Ishikawa (cell line): Measurements from ENCODE around the gene RRAGA.

Source experiments
- CEBPB ChIP-seq: IDR thresholded peaks from 2 replicates; pipeline ENCODE4 v1.6.1; 2012
- CREB1 ChIP-seq: IDR thresholded peaks from 2 replicates; pipeline ENCODE4 v1.6.1; 2012; ENCODE audit warnings: low read depth
- EGR1 ChIP-seq: IDR thresholded peaks from 2 replicates; pipeline ENCODE4 v1.6.1; 2012
- EP300 ChIP-seq: IDR thresholded peaks from 2 replicates; pipeline ENCODE4 v1.6.1; 2012; ENCODE audit warnings: borderline replicate concordance
- FOXM1 ChIP-seq: IDR thresholded peaks from 2 replicates; pipeline ENCODE4 v1.6.1; 2012; ENCODE audit warnings: low read depth, borderline replicate concordance
- MAX ChIP-seq: IDR thresholded peaks from 2 replicates; pipeline ENCODE4 v1.6.1; 2012
- NFIC ChIP-seq: IDR thresholded peaks from 2 replicates; pipeline ENCODE4 v1.6.1; 2012
- RAD21 ChIP-seq: IDR thresholded peaks from 2 replicates; pipeline ENCODE4 v1.6.1; 2012; ENCODE audit warnings: low read depth
- TAF1 ChIP-seq: IDR thresholded peaks from 2 replicates; pipeline ENCODE4 v1.6.1; 2012; ENCODE audit warnings: low read depth, mild to moderate bottlenecking
- TCF12 ChIP-seq: IDR thresholded peaks from 2 replicates; pipeline ENCODE4 v1.6.1; 2012; ENCODE audit warnings: low read depth
- TEAD4 ChIP-seq: IDR thresholded peaks from 2 replicates; pipeline ENCODE4 v1.6.1; 2012
- YY1 ChIP-seq: IDR thresholded peaks from 2 replicates; pipeline ENCODE4 v1.6.1; 2012; ENCODE audit warnings: low read depth
- ZBTB7A ChIP-seq: IDR thresholded peaks from 2 replicates; pipeline ENCODE4 v1.6.1; 2012; ENCODE audit warnings: low read depth
- TF ChIP-seq, protein P1 (sequence below): IDR thresholded peaks from 2 replicates; pipeline ENCODE4 v1.6.1; 2012
- TF ChIP-seq, protein P2 (sequence below): IDR thresholded peaks from 2 replicates; pipeline ENCODE4 v1.6.1; 2012; ENCODE audit warnings: low read depth, mild to moderate bottlenecking

The RRAGA gene

GRCh38 chr9:19074229-19074628 is 25.0 kb downstream of the RRAGA start:
- TF ChIP-seq EP300 (no peak), CREB1 (no peak), MAX (no peak), NFIC (no peak), RAD21 (no peak), ZBTB7A (no peak), EGR1 (no peak), TCF12 (no peak), TAF1 (no peak), FOXM1 (no peak), TEAD4 (no peak), CEBPB (no peak), YY1 (no peak)
- TF ChIP-seq, protein P1, sequence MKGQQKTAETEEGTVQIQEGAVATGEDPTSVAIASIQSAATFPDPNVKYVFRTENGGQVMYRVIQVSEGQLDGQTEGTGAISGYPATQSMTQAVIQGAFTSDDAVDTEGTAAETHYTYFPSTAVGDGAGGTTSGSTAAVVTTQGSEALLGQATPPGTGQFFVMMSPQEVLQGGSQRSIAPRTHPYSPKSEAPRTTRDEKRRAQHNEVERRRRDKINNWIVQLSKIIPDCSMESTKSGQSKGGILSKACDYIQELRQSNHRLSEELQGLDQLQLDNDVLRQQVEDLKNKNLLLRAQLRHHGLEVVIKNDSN = no peak
- TF ChIP-seq, protein P2, sequence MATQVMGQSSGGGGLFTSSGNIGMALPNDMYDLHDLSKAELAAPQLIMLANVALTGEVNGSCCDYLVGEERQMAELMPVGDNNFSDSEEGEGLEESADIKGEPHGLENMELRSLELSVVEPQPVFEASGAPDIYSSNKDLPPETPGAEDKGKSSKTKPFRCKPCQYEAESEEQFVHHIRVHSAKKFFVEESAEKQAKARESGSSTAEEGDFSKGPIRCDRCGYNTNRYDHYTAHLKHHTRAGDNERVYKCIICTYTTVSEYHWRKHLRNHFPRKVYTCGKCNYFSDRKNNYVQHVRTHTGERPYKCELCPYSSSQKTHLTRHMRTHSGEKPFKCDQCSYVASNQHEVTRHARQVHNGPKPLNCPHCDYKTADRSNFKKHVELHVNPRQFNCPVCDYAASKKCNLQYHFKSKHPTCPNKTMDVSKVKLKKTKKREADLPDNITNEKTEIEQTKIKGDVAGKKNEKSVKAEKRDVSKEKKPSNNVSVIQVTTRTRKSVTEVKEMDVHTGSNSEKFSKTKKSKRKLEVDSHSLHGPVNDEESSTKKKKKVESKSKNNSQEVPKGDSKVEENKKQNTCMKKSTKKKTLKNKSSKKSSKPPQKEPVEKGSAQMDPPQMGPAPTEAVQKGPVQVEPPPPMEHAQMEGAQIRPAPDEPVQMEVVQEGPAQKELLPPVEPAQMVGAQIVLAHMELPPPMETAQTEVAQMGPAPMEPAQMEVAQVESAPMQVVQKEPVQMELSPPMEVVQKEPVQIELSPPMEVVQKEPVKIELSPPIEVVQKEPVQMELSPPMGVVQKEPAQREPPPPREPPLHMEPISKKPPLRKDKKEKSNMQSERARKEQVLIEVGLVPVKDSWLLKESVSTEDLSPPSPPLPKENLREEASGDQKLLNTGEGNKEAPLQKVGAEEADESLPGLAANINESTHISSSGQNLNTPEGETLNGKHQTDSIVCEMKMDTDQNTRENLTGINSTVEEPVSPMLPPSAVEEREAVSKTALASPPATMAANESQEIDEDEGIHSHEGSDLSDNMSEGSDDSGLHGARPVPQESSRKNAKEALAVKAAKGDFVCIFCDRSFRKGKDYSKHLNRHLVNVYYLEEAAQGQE = no peak

DNA sequence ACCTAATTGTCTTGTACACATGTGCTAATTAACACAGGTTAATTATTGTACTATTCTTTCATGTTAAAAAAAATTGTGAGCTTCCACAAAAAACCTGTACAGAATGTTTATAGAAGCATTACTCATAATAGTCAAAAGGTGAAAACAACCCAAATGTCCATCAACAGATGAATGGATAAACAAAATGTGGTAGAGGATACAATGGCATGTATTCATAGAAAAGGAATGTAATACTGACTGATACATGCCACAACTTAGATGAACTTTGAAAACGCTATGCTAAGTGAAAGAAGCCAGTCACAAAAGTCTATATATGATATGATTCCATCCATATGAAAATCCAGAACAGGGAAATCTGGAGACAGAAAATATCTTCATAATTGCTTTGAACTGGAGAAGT is 25.6 kb downstream of the RRAGA start:
- TF ChIP-seq NFIC (no peak), ZBTB7A (no peak), TAF1 (no peak), CEBPB (no peak)

GRCh38 chr9:19085295-19085694 is 36.1 kb downstream of the RRAGA start:
- TF ChIP-seq YY1 (no peak), FOXM1 (no peak), CEBPB (no peak), TCF12 (no peak)

DNA sequence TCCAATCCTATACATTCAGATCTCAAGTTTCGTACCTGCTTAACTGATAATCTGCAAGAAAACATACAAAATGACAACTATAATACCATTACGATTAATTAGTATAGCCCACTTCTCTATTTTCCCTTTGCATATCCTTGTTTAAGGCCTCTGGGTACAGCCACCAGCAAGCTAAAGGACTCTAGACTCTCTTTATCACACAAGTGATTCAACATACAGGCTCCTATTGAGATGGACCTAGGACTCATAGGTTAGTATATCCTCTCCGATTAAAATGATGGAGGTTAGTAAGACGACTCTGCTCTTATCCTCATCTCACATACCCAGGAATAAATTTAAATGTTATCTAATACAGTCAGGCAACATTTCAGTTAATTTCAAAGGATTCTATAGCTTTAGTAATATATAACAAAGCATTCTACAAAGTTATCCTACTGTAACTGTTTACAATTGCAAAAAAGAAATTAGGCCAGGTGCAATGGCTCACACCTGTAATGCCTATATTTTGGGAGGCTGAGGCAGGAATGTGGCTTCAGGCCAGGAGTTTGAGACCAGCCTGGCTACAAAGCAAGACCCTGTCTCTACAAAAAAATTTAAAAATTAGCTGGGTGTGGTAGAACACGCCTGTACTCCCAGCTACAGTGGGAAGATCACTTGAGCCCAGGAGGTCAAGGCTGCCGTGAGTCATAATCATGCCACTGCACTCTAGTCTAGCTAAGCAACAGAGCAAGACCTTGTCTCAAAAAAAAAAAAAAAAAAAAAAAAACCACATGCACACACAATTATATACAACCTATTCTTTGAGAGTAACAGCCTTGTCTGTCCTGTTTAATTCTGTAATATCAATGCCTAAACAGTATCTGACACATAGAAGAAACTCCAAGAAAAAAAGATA is 38.1 kb downstream of the RRAGA start:
- TF ChIP-seq, protein P1 = no peak
- TF ChIP-seq FOXM1 = no peak
- no peak for TF ChIP-seq CEBPB
- no peak for TF ChIP-seq TEAD4
- TF ChIP-seq EGR1 = no peak
- TF ChIP-seq TAF1 = no peak
- TF ChIP-seq YY1 = no peak
- TF ChIP-seq EP300 = no peak
- no peak for TF ChIP-seq CREB1
- no peak for TF ChIP-seq NFIC
- TF ChIP-seq, protein P2 = no peak
- no peak for TF ChIP-seq MAX
- TF ChIP-seq ZBTB7A = no peak
- TF ChIP-seq RAD21 = no peak
- TF ChIP-seq TCF12 = no peak
